A673 (cell line): Measurements from ENCODE around the gene SLC18B1.

Experiments
- EZH2 ChIP-seq: fragments of 200-600 bp; sonication (generic); IDR thresholded peaks from 2 replicates; pipeline ENCODE4 v1.6.1; 2017; ENCODE audit warnings: borderline replicate concordance, low read depth, mild to moderate bottlenecking, mixed read lengths, antibody characterized with exemption, low read length; ENCODE audit not compliant: poor library complexity, severe bottlenecking
- TF ChIP-seq, protein P1 (sequence below): fragments of 300-800, 200-600 bp; sonication (generic); conservative IDR thresholded peaks from 2 replicates; pipeline ENCODE4 v1.5.1; 2017; ENCODE audit warnings: low read depth, mild to moderate bottlenecking, antibody characterized with exemption, low read length, moderate library complexity, mixed read lengths

DNA sequence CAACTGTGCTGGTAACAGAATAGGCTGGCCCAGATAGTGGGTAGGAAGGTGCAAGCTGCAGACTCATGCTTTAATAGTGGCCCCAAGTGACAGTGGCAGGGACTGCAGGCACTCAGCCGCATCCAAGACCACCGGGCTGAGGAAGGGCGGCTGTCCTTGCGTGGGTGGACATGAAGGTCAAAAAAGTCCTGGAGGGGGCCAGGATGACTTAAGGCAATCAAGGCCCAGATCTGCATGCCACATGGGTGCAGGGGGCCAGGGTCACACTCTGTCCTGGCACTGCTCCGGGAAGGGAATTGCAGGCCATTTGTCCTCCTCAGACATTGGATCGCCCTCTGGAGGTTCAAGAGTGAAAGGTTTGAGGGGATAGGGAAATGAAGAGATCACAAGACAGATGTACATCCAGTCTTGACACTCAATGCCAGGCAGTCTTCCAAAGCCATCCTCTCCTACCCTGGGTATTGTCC is 30.4 kb downstream of the SLC18B1 start:
- TF ChIP-seq, protein P1, sequence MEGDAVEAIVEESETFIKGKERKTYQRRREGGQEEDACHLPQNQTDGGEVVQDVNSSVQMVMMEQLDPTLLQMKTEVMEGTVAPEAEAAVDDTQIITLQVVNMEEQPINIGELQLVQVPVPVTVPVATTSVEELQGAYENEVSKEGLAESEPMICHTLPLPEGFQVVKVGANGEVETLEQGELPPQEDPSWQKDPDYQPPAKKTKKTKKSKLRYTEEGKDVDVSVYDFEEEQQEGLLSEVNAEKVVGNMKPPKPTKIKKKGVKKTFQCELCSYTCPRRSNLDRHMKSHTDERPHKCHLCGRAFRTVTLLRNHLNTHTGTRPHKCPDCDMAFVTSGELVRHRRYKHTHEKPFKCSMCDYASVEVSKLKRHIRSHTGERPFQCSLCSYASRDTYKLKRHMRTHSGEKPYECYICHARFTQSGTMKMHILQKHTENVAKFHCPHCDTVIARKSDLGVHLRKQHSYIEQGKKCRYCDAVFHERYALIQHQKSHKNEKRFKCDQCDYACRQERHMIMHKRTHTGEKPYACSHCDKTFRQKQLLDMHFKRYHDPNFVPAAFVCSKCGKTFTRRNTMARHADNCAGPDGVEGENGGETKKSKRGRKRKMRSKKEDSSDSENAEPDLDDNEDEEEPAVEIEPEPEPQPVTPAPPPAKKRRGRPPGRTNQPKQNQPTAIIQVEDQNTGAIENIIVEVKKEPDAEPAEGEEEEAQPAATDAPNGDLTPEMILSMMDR = peak; percentile 64
- no peak for TF ChIP-seq EZH2
